H1 (cell line): Measurements from ENCODE around the gene LCLAT1. TPM values are rescaled to one million over a fixed set of nuclear protein-coding genes. Genes with fewer than 3 reads are reported as not detected.

Source experiments
- CTCF ChIA-PET: fragments of 300-600 bp; sonication (Branson Sonifier 250); formaldehyde crosslinking; loops from one replicate; lab custom pipeline; 2021; ENCODE audit not compliant: partially characterized antibody; lab: Charles Lee
- POLR2A ChIA-PET: fragments of 300-600 bp; sonication (Branson Sonifier 250); formaldehyde crosslinking; loops from one replicate; lab custom pipeline; 2021; ENCODE audit warnings: inconsistent platforms; ENCODE audit not compliant: partially characterized antibody; lab: Charles Lee
- DNase-seq, 2 experiments: peaks; one replicate each; pipeline versions ENCODE4 v3.0.0 to v3.0.0-alpha.2; 2010 to 2022; ENCODE audit warnings: low spot score in 2 of 2, low read depth in 1 of 2, mixed read lengths in 1 of 2
- FAIRE-seq: peaks from 2 replicates; lab custom pipeline; 2011; peaks lifted over from hg19 to GRCh38; lab: Jason Lieb, UNC
- H2AFZ ChIP-seq: 2 replicates; pipeline ENCODE4 v1.8.1; 2012; ENCODE audit warnings: low read length, inconsistent platforms
- H2AK5ac ChIP-seq: 2 replicates; pipeline ENCODE4 v1.6.1; 2013; ENCODE audit warnings: low read depth, low read length
- H2BK120ac ChIP-seq: replicated peaks from 2 replicates; pipeline ENCODE3; 2013; ENCODE audit warnings: low read depth, low read length, inconsistent platforms
- H2BK12ac ChIP-seq: 2 replicates; pipeline ENCODE4 v1.6.1; 2013; ENCODE audit warnings: low read depth, low read length
- H2BK15ac ChIP-seq: 2 replicates; pipeline ENCODE4 v1.6.1; 2013; ENCODE audit warnings: low read length
- H2BK20ac ChIP-seq: 2 replicates; pipeline ENCODE4 v1.6.1; 2013; ENCODE audit warnings: low read length
- H2BK5ac ChIP-seq: 2 replicates; pipeline ENCODE4 v1.6.1; 2013; ENCODE audit warnings: low read depth, low read length
- H3K14ac ChIP-seq: 2 replicates; pipeline ENCODE4 v1.6.1; 2013; ENCODE audit warnings: inconsistent platforms; ENCODE audit not compliant: insufficient read length
- H3K18ac ChIP-seq: 2 replicates; pipeline ENCODE4 v1.6.1; 2013; ENCODE audit warnings: low read length; ENCODE audit errors: extremely low read depth
- H3K23ac ChIP-seq: 2 replicates; pipeline ENCODE4 v1.6.1; 2013; ENCODE audit warnings: inconsistent platforms; ENCODE audit not compliant: insufficient read length
- H3K23me2 ChIP-seq: 2 replicates; pipeline ENCODE4 v1.6.1; 2013; ENCODE audit warnings: low read depth, low read length
- H3K27ac ChIP-seq: 2 replicates; pipeline ENCODE4 v1.6.1; 2011; ENCODE audit warnings: low read depth, low read length, inconsistent platforms
- H3K27me3 ChIP-seq, 4 experiments: replicated peaks in 1 of 4; 1 replicate in 1 of 4; 2 replicates in 3 of 4; pipeline versions ENCODE4 v1.6.1 to v1.8.1; 2011 to 2013; ENCODE audit warnings: low read length in 3 of 4, mild to moderate bottlenecking in 3 of 4, inconsistent platforms in 2 of 4, mixed read lengths in 2 of 4, moderate library complexity in 1 of 4; ENCODE audit not compliant: control insufficient read depth in 3 of 4, insufficient read depth in 3 of 4; ENCODE audit errors: extremely low read depth in 1 of 4
- H3K36me3 ChIP-seq, 4 experiments: 2 replicates each; pipeline versions ENCODE4 v1.6.1 to v1.8.1; 2011 to 2013; ENCODE audit warnings: mild to moderate bottlenecking in 4 of 4, low read length in 3 of 4, moderate library complexity in 2 of 4, control low read depth in 1 of 4, inconsistent platforms in 1 of 4; ENCODE audit not compliant: insufficient read depth in 4 of 4, control insufficient read depth in 2 of 4
- H3K4ac ChIP-seq: replicated peaks from 2 replicates; pipeline ENCODE3; 2013; ENCODE audit warnings: low read length, low read depth, mixed read lengths, inconsistent platforms; ENCODE audit not compliant: insufficient read length
- H3K4me1 ChIP-seq, 4 experiments: replicated peaks in 1 of 4; 1 replicate in 1 of 4; 2 replicates in 3 of 4; pipeline versions ENCODE4 v1.6.1 to v1.8.1; 2011 to 2013; ENCODE audit warnings: low read length in 3 of 4, inconsistent platforms in 2 of 4, mixed read lengths in 1 of 4; ENCODE audit not compliant: insufficient read depth in 4 of 4, control insufficient read depth in 3 of 4
- H3K4me2 ChIP-seq, 2 experiments: 2 replicates each; pipeline versions ENCODE4 v1.6.1 to v1.8.1; 2011 to 2013; ENCODE audit warnings: low read depth in 2 of 2, low read length in 2 of 2, control low read depth in 1 of 2, inconsistent platforms in 1 of 2, mild to moderate bottlenecking in 1 of 2; ENCODE audit not compliant: insufficient read depth in 1 of 2
- H3K4me3 ChIP-seq, 4 experiments: fragments of 200-600, 300-600 bp in 1 of 4; sonication (generic), shearing (Covaris generic), sonication (Bioruptor Twin) in 1 of 4; 2 replicates each; pipeline versions ENCODE4 v1.5.1 to v1.8.1; 2011 to 2016; ENCODE audit warnings: low read length in 4 of 4, low read depth in 3 of 4, control low read depth in 2 of 4, inconsistent platforms in 2 of 4, mild to moderate bottlenecking in 2 of 4, mixed read lengths in 1 of 4, moderate library complexity in 1 of 4; ENCODE audit not compliant: insufficient read depth in 2 of 4; ENCODE audit errors: extremely low read depth in 1 of 4
- H3K56ac ChIP-seq: replicated peaks from 2 replicates; pipeline ENCODE3; 2013; ENCODE audit warnings: low read depth, mild to moderate bottlenecking, mixed read lengths, low read length, inconsistent platforms; ENCODE audit not compliant: insufficient read length
- H3K79me1 ChIP-seq: 2 replicates; pipeline ENCODE4 v1.6.1; 2013; ENCODE audit warnings: low read depth, low read length, control low read depth
- H3K79me2 ChIP-seq, 2 experiments: 2 replicates each; pipeline versions ENCODE4 v1.6.1 to v1.8.1; 2012 to 2013; ENCODE audit warnings: low read length in 2 of 2, mild to moderate bottlenecking in 2 of 2, inconsistent platforms in 1 of 2; ENCODE audit not compliant: insufficient read depth in 2 of 2, control insufficient read depth in 1 of 2
- H3K9ac ChIP-seq, 4 experiments: replicated peaks in 1 of 4; 1 replicate in 1 of 4; 2 replicates in 3 of 4; pipeline versions ENCODE4 v1.6.1 to v1.8.1; 2011 to 2013; ENCODE audit warnings: low read depth in 3 of 4, low read length in 3 of 4, control low read depth in 2 of 4, mild to moderate bottlenecking in 2 of 4, moderate library complexity in 2 of 4, inconsistent platforms in 1 of 4; ENCODE audit errors: extremely low read depth in 1 of 4
- H3K9me3 ChIP-seq, 2 experiments: 2 replicates each; pipeline versions ENCODE4 v1.6.1 to v1.8.1; 2012 to 2013; ENCODE audit warnings: mild to moderate bottlenecking in 2 of 2, moderate library complexity in 2 of 2, control low read depth in 1 of 2, inconsistent platforms in 1 of 2, low read depth in 1 of 2, low read length in 1 of 2, mixed read lengths in 1 of 2; ENCODE audit not compliant: insufficient read depth in 2 of 2
- H4K20me1 ChIP-seq, 2 experiments: replicated peaks in 1 of 2; 2 replicates each; pipeline versions ENCODE3 to v1.8.1; 2011 to 2013; ENCODE audit warnings: inconsistent platforms in 2 of 2, low read length in 2 of 2, mild to moderate bottlenecking in 1 of 2; ENCODE audit not compliant: insufficient read depth in 2 of 2, control insufficient read depth in 1 of 2
- H4K5ac ChIP-seq: 2 replicates; pipeline ENCODE4 v1.6.1; 2013; ENCODE audit warnings: low read length, low read depth, mixed read lengths, inconsistent platforms; ENCODE audit not compliant: insufficient read length
- H4K8ac ChIP-seq: 2 replicates; pipeline ENCODE4 v1.8.0; 2013; ENCODE audit warnings: mild to moderate bottlenecking, moderate library complexity, low read length, inconsistent platforms; ENCODE audit not compliant: insufficient read depth; ENCODE audit errors: extremely low read depth
- H4K91ac ChIP-seq: replicated peaks from 2 replicates; pipeline ENCODE3; 2013; ENCODE audit warnings: low read length, mixed read lengths, inconsistent platforms; ENCODE audit not compliant: insufficient read length
- ASH2L ChIP-seq: fragments of 200-600, 300-600 bp; sonication (generic); IDR thresholded peaks from one replicate; pipeline ENCODE4 v1.7.1; 2017; ENCODE audit warnings: low read length
- CBX5 ChIP-seq: fragments of 300-800, 300-1000 bp; sonication (generic); IDR thresholded peaks from 2 replicates; pipeline ENCODE4 v1.7.1; 2016; ENCODE audit warnings: antibody characterized with exemption, low read length, low read depth
- CREB1 ChIP-seq: IDR thresholded peaks from 2 replicates; pipeline ENCODE4 v1.6.1; 2012; ENCODE audit warnings: inconsistent platforms
- SAP30 ChIP-seq: fragments of 300-600 bp; sonication (generic); IDR thresholded peaks from 2 replicates; pipeline ENCODE4 v1.7.1; 2012; ENCODE audit warnings: low read length, moderate library complexity, mild to moderate bottlenecking, inconsistent platforms; ENCODE audit not compliant: insufficient read depth, insufficient replicate concordance
- SP1 ChIP-seq: IDR thresholded peaks from 2 replicates; pipeline ENCODE4 v1.6.1; 2011; ENCODE audit warnings: low read depth, low read length
- SUZ12 ChIP-seq: fragments of 200-600 bp; sonication (generic); IDR thresholded peaks from 2 replicates; pipeline ENCODE4 v1.6.1; 2012; ENCODE audit warnings: mild to moderate bottlenecking, inconsistent platforms, low read length, moderate library complexity, mixed read lengths
- ZNF274 ChIP-seq: IDR thresholded peaks from 2 replicates; pipeline ENCODE4 v1.7.0; 2012; ENCODE audit warnings: low read length, borderline replicate concordance; ENCODE audit errors: extremely low read depth
- WGBS, 2 experiments: shearing (Covaris generic) in 1 of 2; methylation state at CpG; one replicate each; pipeline versions ENCODE4 v1.1.6 to v1.1.7; 2013 to 2015; ENCODE audit warnings: low lambda C conversion rate in 2 of 2, mixed read lengths in 2 of 2, inconsistent platforms in 1 of 2, low coverage in 1 of 2, missing lambda C conversion rate in 1 of 2; ENCODE audit not compliant: insufficient replicate concordance in 2 of 2, insufficient coverage in 1 of 2, insufficient read length in 1 of 2; ENCODE audit errors: extremely low coverage in 1 of 2, missing lambda C conversion rate in 1 of 2; 5-methylcytosine and 5-hydroxymethylcytosine counted together
- polyA plus RNA-seq, 7 experiments: library from polyadenylated mRNA; depleted of rRNA in 3 of 7; stranded (reverse) in 5 of 7; unstranded in 2 of 7; fragments of >200 nt in 5 of 7; fragments of 200-250 nt in 2 of 7; gene quantifications; 1 replicate in 5 of 7; 2 replicates in 1 of 7; 4 replicates in 1 of 7; pipeline versions ENCODE4 v1.2.1 to v1.2.3, GENCODE V29; 2011 to 2013; ENCODE audit warnings: missing spikeins in 2 of 7, mixed read lengths in 2 of 7
- total RNA-seq: library from RNA; stranded (reverse); fragmentation: NEBNext Ultra II Directional; extraction: Animal tissue kit (Norgen Biotek cat#: 25700); gene quantifications from 2 replicates; pipeline ENCODE4 v1.2.1, GENCODE V29; 2021
- TF ChIP-seq, protein P1 (sequence below): IDR thresholded peaks from 2 replicates; pipeline ENCODE4 v1.6.1; 2012; ENCODE audit warnings: inconsistent platforms

Gene LCLAT1
- total and polyA plus RNA-seq, 2 of the 8 experiments (the other 6 are each of a cell fraction or from before 2014, with no cell fraction given), result 7.6 to 22.0 TPM

DNA sequence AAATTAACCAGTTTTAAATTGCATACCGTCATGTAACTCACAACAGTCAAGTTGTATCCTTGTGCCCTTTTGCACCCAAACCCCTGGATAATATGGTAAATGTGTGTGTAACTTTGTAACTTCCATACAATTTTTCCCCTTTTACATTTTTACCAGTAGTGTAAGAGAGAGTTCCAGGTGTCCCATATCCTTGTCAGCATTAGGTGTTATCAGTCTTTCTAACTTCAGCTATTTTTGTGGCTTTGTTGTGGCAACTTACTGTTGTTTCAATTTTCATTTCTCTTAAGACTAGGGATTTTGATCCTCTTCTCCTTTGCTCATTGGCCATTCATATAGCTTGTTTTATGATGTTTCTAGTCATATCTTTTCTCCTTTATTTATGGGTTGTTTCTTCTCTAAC lies 94.6 kb downstream of the LCLAT1 start:
- Histone ChIP-seq H3K4me2 (no peak overlapping the region), H3K27ac (no peak overlapping the region), H3K4me3 (no peak overlapping the region), H3K4ac (no peak overlapping the region), H2BK5ac (no peak overlapping the region), H4K20me1 (no peaks in the 10 kb centered on the region), H3K36me3 (no peaks in the 10 kb centered on the region; a peak in 1 of 8 replicates), H3K23me2 (no peaks in the 10 kb centered on the region), H3K9me3 (no peaks in the 10 kb centered on the region), H2BK20ac (no peak overlapping the region), H3K27me3 (no peaks in the 10 kb centered on the region), H4K5ac (no peak overlapping the region), H3K18ac (no peak overlapping the region), H3K4me1 (no peaks in the 10 kb centered on the region), H2BK12ac (no peak overlapping the region), H3K9ac (no peak overlapping the region), H3K79me1 (no peaks in the 10 kb centered on the region), H3K56ac (no peak overlapping the region), H3K23ac (no peak overlapping the region), H2AFZ (no peak overlapping the region), H4K91ac (no peak overlapping the region), H2BK15ac (no peak overlapping the region), H4K8ac (no peak overlapping the region), H3K79me2 (no peaks in the 10 kb centered on the region), H3K14ac (no peak overlapping the region), H2BK120ac (no peak overlapping the region), H2AK5ac (no peak overlapping the region)
- POLR2A ChIA-PET, result interaction anchor here (0.6 to 0.8 kb wide), 2 partner anchors 33 to 108 kb away, joined by 3 to 4 read pairs; no protein-coding TSS in a partner anchor
- FAIRE-seq (no peak), DNase-seq (no peak)
- 81% methylated on average over 1 of the region's 1 CpG; no CpG with 5 or more reads in 1 of the 2 experiments for WGBS, 2 experiments
- TF ChIP-seq SAP30 (no peak), SP1 (no peak), ZNF274 (no peak), ASH2L (no peak), SUZ12 (no peak), CBX5 (no peak), CREB1 (no peak)
- TF ChIP-seq, protein P1, sequence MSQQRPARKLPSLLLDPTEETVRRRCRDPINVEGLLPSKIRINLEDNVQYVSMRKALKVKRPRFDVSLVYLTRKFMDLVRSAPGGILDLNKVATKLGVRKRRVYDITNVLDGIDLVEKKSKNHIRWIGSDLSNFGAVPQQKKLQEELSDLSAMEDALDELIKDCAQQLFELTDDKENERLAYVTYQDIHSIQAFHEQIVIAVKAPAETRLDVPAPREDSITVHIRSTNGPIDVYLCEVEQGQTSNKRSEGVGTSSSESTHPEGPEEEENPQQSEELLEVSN, result no peak
- CTCF ChIA-PET, result interaction anchor here (1.3 kb wide), 1 partner anchor 145 kb away, joined by 3 read pairs; no protein-coding TSS in a partner anchor
